B cell (primary cell): ENCODE results near the gene ANTXR2.

Source experiments
- EZH2 ChIP-seq: IDR thresholded peaks from 2 replicates; pipeline ENCODE4 v1.6.1; 2012; ENCODE audit warnings: borderline replicate concordance, low read depth, mild to moderate bottlenecking, moderate library complexity, low read length; ENCODE audit not compliant: insufficient read depth, poor library complexity, severe bottlenecking
- TF ChIP-seq, protein P1 (sequence below): fragments of 200-600 bp; IDR thresholded peaks from one replicate; pipeline ENCODE4 v1.8.0; 2022; ENCODE audit warnings: antibody characterized with exemption, mild to moderate bottlenecking

DNA sequence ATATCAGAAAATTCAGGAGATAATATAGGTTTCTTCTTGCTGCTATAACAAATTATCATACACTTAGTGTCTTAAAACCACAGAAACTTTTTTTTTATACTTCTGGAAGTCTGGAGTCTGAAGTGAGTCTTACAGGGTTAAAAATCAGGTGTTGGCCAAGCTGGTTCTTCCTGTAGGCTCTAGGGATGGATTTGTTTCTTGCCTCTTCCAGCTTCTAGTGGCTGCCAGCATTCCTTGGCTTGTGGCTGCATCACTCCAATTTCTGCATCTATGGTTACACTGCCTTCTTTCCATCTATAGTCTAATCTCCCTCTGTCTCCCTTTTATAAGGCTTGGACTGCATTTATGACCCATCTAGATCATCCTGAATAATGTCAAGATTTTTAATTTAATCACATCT, 68.7 kb downstream of the ANTXR2 start:
- TF ChIP-seq, protein P1, sequence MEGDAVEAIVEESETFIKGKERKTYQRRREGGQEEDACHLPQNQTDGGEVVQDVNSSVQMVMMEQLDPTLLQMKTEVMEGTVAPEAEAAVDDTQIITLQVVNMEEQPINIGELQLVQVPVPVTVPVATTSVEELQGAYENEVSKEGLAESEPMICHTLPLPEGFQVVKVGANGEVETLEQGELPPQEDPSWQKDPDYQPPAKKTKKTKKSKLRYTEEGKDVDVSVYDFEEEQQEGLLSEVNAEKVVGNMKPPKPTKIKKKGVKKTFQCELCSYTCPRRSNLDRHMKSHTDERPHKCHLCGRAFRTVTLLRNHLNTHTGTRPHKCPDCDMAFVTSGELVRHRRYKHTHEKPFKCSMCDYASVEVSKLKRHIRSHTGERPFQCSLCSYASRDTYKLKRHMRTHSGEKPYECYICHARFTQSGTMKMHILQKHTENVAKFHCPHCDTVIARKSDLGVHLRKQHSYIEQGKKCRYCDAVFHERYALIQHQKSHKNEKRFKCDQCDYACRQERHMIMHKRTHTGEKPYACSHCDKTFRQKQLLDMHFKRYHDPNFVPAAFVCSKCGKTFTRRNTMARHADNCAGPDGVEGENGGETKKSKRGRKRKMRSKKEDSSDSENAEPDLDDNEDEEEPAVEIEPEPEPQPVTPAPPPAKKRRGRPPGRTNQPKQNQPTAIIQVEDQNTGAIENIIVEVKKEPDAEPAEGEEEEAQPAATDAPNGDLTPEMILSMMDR, result no peak
- no peak for TF ChIP-seq EZH2
